Posterior vena cava (tissue), 2 donors: ENCODE results near the gene FAM241A. TPM values are rescaled to one million over a fixed set of nuclear protein-coding genes. Genes with fewer than 3 reads are reported as not detected.
"Not testable (repeated sequence)": the region's sequence is repeated elsewhere in the genome, so short reads cannot be mapped to it uniquely, and the experiment has no call there.

Source experiments
- DNase-seq: peaks from one replicate; pipeline ENCODE4 v3.0.0-alpha.2; 2020; ENCODE audit warnings: low spot score
- intact Hi-C, 2 donors: fragments of 100-400 bp; cut with DNase I; formaldehyde crosslinking; loops; one replicate each; pipeline versions ENCODE4 v1.14.1 to v1.14.2; 2022 to 2023
- total RNA-seq, 2 donors: library from RNA; stranded (reverse); fragmentation: NEBNext Ultra II Directional; extraction: Animal tissue kit (Norgen Biotek cat#: 25700); gene quantifications; one replicate each; pipeline ENCODE4 v1.2.1, GENCODE V29; 2021
- donor health status: DM: yes; HTN: yes; CAD: no.
- donor health status: DM: yes; HTN: yes; CAD: no.

FAM241A gene
- total RNA-seq, 2 donors from 2014 or later, result 4.6 to 6.7 TPM

- DNase-seq, result no peak
Observed at GRCh38 chr4:112168719-112169500, 23.7 kb downstream of the FAM241A start.

GRCh38 chr4:112170451-112170993 is 25.3 kb downstream of the FAM241A start:
- DNase-seq, result no peak
- intact Hi-C loops, result no loop called here

More at GRCh38 chr4:112168719-112169500, 23.7 kb downstream of the FAM241A start:
- intact Hi-C loops, result no loop called here

DNA sequence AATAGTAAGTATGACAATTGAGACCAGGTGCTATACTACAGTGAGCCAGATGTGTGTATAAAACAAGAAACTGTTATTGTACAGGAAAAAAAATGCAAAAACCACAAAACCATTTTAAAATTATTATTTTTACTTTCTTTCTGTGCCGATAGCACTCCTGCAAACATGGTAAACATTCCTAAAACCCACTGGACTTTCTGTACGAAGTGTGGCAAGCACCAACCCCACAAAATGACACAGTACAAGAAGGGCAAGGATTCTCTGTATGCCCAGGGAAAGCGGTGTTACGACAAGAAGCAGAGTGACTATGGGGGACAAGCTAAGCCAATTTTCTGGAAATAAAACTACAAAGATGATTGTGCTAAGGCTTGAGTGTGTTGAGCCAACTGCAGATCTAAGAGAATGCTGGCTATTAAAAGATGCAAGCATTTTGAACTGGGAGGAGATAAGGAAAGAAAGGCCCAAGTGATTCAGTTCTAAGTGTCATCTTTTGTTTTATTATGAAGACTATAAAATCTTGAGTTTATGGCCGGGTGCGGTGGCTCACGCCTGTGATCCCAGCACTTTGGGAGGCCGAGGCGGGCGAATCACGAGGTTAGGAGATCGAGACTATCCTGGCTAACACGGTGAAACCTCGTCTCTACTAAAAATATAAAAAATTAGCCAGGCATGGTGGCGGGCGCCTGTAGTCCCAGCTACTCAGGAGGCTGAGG is 26.0 kb downstream of the FAM241A start:
- intact Hi-C loops, DNase-seq: not testable (repeated sequence)

GRCh38 chr4:112172180-112172579 is 26.9 kb downstream of the FAM241A start:
- intact Hi-C loops, result no loop called here
- DNase-seq, result no peak

GRCh38 chr4:112173593-112174558 is 28.6 kb downstream of the FAM241A start:
- no peak for DNase-seq
- intact Hi-C loops, result no loop called here

DNA sequence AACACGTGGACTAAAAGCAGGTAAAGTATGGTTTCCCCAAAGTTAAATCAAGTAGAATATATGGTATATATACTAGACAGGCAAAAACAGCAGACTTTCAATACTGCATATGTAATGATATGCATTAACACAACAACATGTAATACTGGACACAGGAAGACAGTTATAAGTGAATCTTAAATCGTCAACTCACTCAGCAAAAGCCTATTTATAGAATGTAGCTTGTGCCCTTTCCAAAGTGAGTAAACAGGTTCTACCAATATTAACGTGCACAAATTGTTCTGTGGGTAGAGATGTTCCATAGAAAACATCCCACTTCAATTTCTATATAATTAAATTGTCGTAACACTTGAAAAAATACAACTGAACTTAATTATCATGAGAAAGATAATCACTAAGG is 30.6 kb downstream of the FAM241A start:
- no peak for DNase-seq

GRCh38 chr4:112176596-112176995 is 31.3 kb downstream of the FAM241A start:
- intact Hi-C loops, result no loop called here
- DNase-seq, result no peak

More for the DNA sequence above, 30.6 kb downstream of the FAM241A start:
- intact Hi-C loops, result no loop called here

GRCh38 chr4:112178741-112179140 is 33.5 kb downstream of the FAM241A start:
- intact Hi-C loops, result not testable (repeated sequence)

GRCh38 chr4:112181358-112182000 is 36.2 kb downstream of the FAM241A start:
- DNase-seq, result no peak
- intact Hi-C loops, result no loop called here

More at GRCh38 chr4:112178741-112179140, 33.5 kb downstream of the FAM241A start:
- not testable (repeated sequence) for DNase-seq

- DNase-seq, result no peak
- intact Hi-C loops, result no loop called here
Observed at GRCh38 chr4:112182604-112183003, 37.4 kb downstream of the FAM241A start.

- intact Hi-C loops, result no loop called here
- DNase-seq, result no peak
Observed at GRCh38 chr4:112183252-112183651, 38.0 kb downstream of the FAM241A start.

DNA sequence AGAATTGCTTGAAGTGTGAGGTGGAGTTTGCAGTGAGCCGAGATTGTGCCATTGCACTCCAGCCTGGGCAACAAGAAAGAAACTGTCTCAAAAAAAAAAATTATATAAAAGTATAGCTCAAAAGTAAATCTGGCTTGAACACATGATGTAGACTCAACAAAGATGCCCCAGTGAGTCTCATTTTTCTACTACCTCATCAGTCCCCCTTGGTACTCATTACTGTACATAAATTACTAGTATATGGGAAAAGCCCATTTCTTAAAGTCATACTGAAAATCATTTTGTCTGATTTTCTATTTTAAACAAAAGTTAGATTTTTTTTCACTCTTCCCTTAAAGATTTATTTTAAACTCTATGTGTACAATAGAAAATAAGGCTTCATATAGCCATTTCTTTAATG is 39.2 kb downstream of the FAM241A start:
- DNase-seq, result no peak
- intact Hi-C loops, result no loop called here

- no peak for DNase-seq
- intact Hi-C loops, result no loop called here
Observed at GRCh38 chr4:112185334-112185733, 40.1 kb downstream of the FAM241A start.

- DNase-seq, result no peak
- intact Hi-C loops, result no loop called here
Observed at GRCh38 chr4:112185740-112186670, 40.8 kb downstream of the FAM241A start.

DNA sequence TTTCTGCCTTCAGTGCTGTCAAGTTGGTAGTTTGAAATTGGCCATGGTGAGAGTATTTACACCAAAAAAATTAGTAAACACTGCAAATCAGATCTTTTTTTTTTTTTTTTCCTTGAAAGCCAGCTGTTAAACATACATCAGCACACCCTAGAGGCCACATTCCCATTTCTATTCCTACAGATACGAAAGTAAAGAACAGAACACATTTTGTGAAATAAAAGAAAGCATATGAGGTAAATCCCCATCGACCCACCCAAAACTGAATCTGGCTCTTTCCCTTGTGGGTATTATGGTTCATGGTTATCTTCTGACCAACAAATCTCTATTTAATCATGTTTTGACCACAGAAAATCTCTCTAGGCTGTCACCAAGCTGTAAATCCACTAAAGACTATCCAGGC is 44.5 kb downstream of the FAM241A start:
- intact Hi-C loops, result no loop called here
- no peak for DNase-seq

DNA sequence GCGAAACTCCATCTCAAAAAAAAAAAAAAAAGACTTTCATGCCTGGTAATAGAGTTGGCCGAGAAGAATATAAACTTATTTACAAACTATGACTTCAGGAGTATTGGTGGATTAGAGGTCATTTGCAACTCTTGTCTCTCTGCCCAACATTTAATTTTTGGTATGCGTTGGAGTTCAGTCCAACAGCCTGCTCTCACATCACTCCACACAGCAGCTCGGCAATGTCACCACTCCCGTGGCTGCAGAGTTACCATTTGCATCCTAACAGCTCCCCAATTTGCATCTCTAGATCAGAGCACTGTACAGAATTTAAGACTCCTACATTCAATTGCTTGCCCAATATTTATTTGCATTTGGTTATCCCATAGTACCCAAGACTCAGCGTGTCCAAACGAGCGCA is 45.4 kb downstream of the FAM241A start:
- intact Hi-C loops, result no loop called here
- DNase-seq, result no peak

DNA sequence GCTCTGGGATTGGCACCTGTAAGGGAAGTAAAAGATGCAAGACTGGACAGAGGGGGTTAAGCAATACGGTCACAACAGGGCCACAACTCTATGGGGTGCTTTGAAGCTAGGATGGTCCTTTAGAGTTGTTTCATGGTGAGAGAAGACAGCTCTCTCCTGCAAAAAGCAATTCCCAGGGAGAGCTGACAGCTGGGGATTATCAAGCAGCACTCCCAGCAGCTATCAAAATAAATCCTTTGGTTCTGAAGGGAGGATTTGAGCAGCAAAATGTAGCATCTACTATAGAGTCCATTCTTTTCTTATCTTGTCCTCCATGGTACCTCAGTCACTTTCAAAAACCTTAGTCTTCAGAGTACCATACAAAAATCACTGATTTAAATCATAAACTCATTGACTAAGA is 51.2 kb downstream of the FAM241A start:
- intact Hi-C loops, result no loop called here

GRCh38 chr4:112199041-112199440 is 53.8 kb downstream of the FAM241A start:
- no peak for DNase-seq
- intact Hi-C loops, result no loop called here

More for the DNA sequence above, 51.2 kb downstream of the FAM241A start:
- DNase-seq, result no peak
